GM06990 (cell line): ENCODE measurements around the gene EPN3.

Source experiments
- DNase-seq: peaks from one replicate; pipeline ENCODE4 v3.0.0-alpha.2; 2011; ENCODE audit not compliant: insufficient read length; ENCODE audit errors: extremely low read depth
- H3K27me3 ChIP-seq: replicated peaks from 2 replicates; pipeline ENCODE4 v1.6.0; 2011; ENCODE audit warnings: low read length; ENCODE audit not compliant: control insufficient read depth, insufficient read depth
- H3K36me3 ChIP-seq: 2 replicates; pipeline ENCODE4 v1.5.1; 2011; ENCODE audit warnings: low read length; ENCODE audit not compliant: control insufficient read depth, insufficient read depth
- H3K4me3 ChIP-seq: replicated peaks from 2 replicates; pipeline ENCODE4 v1.5.1; 2011; ENCODE audit warnings: low read depth, mild to moderate bottlenecking, control low read depth, low read length
- TF ChIP-seq, protein P1 (sequence below): IDR thresholded peaks from 2 replicates; pipeline ENCODE4 v1.5.1; 2011; ENCODE audit warnings: low read length, control low read depth, mild to moderate bottlenecking, inconsistent platforms; ENCODE audit not compliant: insufficient read depth, poor library complexity, severe bottlenecking

EPN3 gene

DNA sequence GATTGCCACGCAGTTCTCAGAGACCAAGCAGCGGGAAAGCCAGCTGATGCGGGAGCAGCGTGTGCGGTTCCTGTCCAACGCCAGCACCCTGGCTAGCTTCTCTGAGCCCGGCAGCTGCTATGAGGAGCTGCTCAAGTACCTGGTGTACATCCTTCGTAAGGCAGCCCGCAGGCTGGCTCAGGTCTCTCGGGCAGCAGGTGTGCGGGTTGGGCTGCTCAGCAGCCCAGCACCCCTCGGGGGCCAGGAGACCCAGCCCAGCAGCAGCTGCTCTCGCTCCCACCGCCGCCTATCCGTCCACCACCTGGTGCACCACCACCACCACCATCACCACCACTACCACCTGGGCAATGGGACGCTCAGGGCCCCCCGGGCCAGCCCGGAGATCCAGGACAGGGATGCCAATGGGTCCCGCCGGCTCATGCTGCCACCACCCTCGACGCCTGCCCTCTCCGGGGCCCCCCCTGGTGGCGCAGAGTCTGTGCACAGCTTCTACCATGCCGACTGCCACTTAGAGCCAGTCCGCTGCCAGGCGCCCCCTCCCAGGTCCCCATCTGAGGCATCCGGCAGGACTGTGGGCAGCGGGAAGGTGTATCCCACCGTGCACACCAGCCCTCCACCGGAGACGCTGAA is 43.2 kb downstream of the EPN3 start:
- TF ChIP-seq, protein P1, sequence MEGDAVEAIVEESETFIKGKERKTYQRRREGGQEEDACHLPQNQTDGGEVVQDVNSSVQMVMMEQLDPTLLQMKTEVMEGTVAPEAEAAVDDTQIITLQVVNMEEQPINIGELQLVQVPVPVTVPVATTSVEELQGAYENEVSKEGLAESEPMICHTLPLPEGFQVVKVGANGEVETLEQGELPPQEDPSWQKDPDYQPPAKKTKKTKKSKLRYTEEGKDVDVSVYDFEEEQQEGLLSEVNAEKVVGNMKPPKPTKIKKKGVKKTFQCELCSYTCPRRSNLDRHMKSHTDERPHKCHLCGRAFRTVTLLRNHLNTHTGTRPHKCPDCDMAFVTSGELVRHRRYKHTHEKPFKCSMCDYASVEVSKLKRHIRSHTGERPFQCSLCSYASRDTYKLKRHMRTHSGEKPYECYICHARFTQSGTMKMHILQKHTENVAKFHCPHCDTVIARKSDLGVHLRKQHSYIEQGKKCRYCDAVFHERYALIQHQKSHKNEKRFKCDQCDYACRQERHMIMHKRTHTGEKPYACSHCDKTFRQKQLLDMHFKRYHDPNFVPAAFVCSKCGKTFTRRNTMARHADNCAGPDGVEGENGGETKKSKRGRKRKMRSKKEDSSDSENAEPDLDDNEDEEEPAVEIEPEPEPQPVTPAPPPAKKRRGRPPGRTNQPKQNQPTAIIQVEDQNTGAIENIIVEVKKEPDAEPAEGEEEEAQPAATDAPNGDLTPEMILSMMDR = no peak
- H3K36me3 ChIP-seq = no peaks in the 10 kb centered on the region
- no peak overlapping the region for H3K4me3 ChIP-seq
- no peak for DNase-seq
- no peaks in the 10 kb centered on the region; the same call in 1 of the 2 replicates for H3K27me3 ChIP-seq

DNA sequence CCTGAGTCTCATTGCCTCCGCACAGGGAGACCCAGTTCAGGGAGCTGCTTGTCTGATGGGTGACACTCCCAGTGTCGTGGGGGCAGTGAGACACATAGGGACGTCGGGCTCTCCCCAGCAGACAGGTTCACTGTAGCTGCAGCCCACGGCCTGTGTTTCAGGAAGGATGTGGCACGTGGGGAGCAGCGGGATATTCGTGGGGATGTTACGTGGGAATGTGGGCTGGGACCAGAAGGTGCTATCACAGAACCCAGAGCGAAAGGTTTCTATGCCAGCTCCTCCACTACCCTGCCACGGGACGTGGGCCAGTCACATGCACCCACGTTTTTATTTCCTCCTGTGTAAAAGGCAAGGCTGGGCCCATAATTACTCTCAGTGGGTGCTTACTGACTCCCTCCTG is 44.3 kb downstream of the EPN3 start:
- TF ChIP-seq, protein P1 = no peak
- Histone ChIP-seq H3K36me3 (no peaks in the 10 kb centered on the region), H3K4me3 (no peak overlapping the region), H3K27me3 (no peaks in the 10 kb centered on the region; the same call in none of the 2 replicates)
- no peak for DNase-seq

DNA sequence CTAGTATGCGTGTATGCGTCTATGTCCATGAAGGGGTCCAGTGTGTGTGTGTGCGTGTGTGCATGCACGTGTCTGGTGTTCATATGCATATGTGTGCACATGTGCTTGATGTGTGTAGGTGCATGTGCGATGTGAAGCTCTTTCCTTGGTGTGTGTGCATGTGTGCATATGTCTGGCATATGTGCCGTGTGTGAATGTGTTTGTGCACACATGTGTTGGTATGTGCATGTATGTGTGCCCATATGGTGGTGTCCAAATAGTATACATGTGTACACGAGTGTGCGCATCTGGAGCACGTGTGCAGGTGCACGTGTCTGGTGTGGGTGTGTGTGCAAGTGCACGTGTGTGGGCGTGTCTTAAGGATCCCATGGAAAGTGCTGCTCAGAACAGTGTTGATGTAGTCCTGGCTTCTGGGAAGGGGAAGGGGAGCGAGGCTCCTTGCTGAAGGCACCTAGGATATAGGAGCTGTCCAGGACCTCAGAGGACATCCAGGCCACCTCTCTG is 45.0 kb downstream of the EPN3 start:
- H3K27me3 ChIP-seq = no peaks in the 10 kb centered on the region; the same call in none of the 2 replicates
- no peak overlapping the region for H3K4me3 ChIP-seq
- no peaks in the 10 kb centered on the region for H3K36me3 ChIP-seq
- TF ChIP-seq, protein P1 = no peak
- no peak for DNase-seq

DNA sequence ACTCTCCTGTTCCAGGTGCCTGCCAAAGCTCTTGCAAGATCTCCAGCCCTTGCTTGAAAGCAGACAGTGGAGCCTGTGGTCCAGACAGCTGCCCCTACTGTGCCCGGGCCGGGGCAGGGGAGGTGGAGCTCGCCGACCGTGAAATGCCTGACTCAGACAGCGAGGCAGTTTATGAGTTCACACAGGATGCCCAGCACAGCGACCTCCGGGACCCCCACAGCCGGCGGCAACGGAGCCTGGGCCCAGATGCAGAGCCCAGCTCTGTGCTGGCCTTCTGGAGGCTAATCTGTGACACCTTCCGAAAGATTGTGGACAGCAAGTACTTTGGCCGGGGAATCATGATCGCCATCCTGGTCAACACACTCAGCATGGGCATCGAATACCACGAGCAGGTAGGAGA is 45.6 kb downstream of the EPN3 start:
- Histone ChIP-seq H3K36me3 (no peaks in the 10 kb centered on the region), H3K27me3 (no peaks in the 10 kb centered on the region; the same call in none of the 2 replicates), H3K4me3 (no peak overlapping the region)
- TF ChIP-seq, protein P1 = no peak
- DNase-seq = no peak

DNA sequence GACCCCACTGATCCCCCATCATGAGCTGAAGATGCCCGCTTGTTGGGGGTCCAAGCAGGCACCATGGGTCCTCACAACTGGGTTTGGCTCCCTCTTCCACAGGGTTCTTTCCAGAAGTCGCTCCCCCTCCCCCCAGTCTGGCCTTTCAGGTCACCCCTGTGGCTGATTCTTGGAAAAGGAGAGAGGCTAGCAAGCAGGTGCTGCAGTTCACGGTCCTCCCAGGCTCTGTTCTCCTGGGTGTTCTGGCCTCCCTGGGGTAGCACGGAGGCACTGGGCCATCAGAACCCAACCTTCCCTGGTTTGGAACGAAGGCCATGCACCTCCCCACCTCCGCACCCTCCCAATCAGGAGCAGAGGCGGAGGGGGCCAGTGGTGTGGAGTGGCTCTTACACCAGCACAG is 46.9 kb downstream of the EPN3 start:
- Histone ChIP-seq H3K4me3 (no peak overlapping the region), H3K36me3 (no peaks in the 10 kb centered on the region), H3K27me3 (no peaks in the 10 kb centered on the region; the same call in none of the 2 replicates)
- TF ChIP-seq, protein P1 = no peak
- DNase-seq = no peak
